H9 (cell line): Measurements from ENCODE around the gene PDXK. TPM values are rescaled to one million over a fixed set of nuclear protein-coding genes. Genes with fewer than 3 reads are reported as not detected.

Experiments
- DNase-seq: peaks from one replicate; pipeline ENCODE4 v3.0.0-alpha.2; 2017
- H2AFZ ChIP-seq: one replicate; pipeline ENCODE4 v1.6.1; 2013; ENCODE audit warnings: mild to moderate bottlenecking, low read length, control low read depth, moderate library complexity
- H2AK5ac ChIP-seq: 2 replicates; pipeline ENCODE4 v1.6.1; 2013; ENCODE audit warnings: low read length, control low read depth, mixed read lengths; ENCODE audit not compliant: insufficient read length
- H2BK120ac ChIP-seq: one replicate; pipeline ENCODE4 v1.6.1; 2013; ENCODE audit warnings: low read depth, mild to moderate bottlenecking, low read length, control low read depth, inconsistent platforms; ENCODE audit not compliant: poor library complexity, severe bottlenecking
- H2BK12ac ChIP-seq: 2 replicates; pipeline ENCODE4 v1.6.1; 2013; ENCODE audit warnings: low read length, control low read depth, mixed read lengths, low read depth; ENCODE audit not compliant: insufficient read length
- H2BK15ac ChIP-seq: 2 replicates; pipeline ENCODE4 v1.6.1; 2013; ENCODE audit warnings: low read depth, low read length, control low read depth
- H2BK20ac ChIP-seq: one replicate; pipeline ENCODE4 v1.6.1; 2013; ENCODE audit warnings: low read depth, mild to moderate bottlenecking, low read length, control low read depth, inconsistent platforms; ENCODE audit not compliant: poor library complexity, severe bottlenecking
- H2BK5ac ChIP-seq: 2 replicates; pipeline ENCODE4 v1.6.1; 2013; ENCODE audit warnings: low read length, control low read depth, mixed read lengths; ENCODE audit not compliant: insufficient read length
- H3K14ac ChIP-seq: 2 replicates; pipeline ENCODE4 v1.6.1; 2013; ENCODE audit warnings: low read length, control low read depth; ENCODE audit not compliant: insufficient read depth
- H3K18ac ChIP-seq: 2 replicates; pipeline ENCODE4 v1.6.1; 2013; ENCODE audit warnings: low read depth, mild to moderate bottlenecking, mixed read lengths, low read length, control low read depth; ENCODE audit not compliant: insufficient read length
- H3K23ac ChIP-seq: 2 replicates; pipeline ENCODE4 v1.6.1; 2013; ENCODE audit warnings: low read length, control low read depth, mixed read lengths, low read depth; ENCODE audit not compliant: insufficient read length
- H3K23me2 ChIP-seq: 2 replicates; pipeline ENCODE4 v1.6.1; 2013; ENCODE audit warnings: low read depth, mild to moderate bottlenecking, mixed read lengths, low read length, control low read depth; ENCODE audit not compliant: insufficient read length, poor library complexity, severe bottlenecking
- H3K27ac ChIP-seq: 2 replicates; pipeline ENCODE4 v1.5.1; 2013; ENCODE audit warnings: low read length, control low read depth, mixed read lengths, low read depth; ENCODE audit not compliant: insufficient read length
- H3K27me3 ChIP-seq: 2 replicates; pipeline ENCODE4 v1.6.1; 2013; ENCODE audit warnings: low read length, control low read depth, inconsistent platforms; ENCODE audit not compliant: insufficient read depth
- H3K4ac ChIP-seq: 2 replicates; pipeline ENCODE4 v1.6.1; 2013; ENCODE audit warnings: low read depth, mild to moderate bottlenecking, control low read depth, inconsistent platforms, low read length, moderate library complexity
- H3K4me1 ChIP-seq: 2 replicates; pipeline ENCODE4 v1.6.1; 2013; ENCODE audit warnings: low read length, control low read depth, inconsistent platforms; ENCODE audit not compliant: insufficient read depth
- H3K4me2 ChIP-seq: 2 replicates; pipeline ENCODE4 v1.6.1; 2013; ENCODE audit warnings: low read length, control low read depth, mixed read lengths; ENCODE audit not compliant: insufficient read length, insufficient read depth
- H3K56ac ChIP-seq: 2 replicates; pipeline ENCODE4 v1.6.1; 2013; ENCODE audit warnings: low read depth, mild to moderate bottlenecking, mixed read lengths, low read length, control low read depth; ENCODE audit not compliant: insufficient read length
- H3K79me1 ChIP-seq: 2 replicates; pipeline ENCODE4 v1.6.1; 2013; ENCODE audit warnings: low read depth, mild to moderate bottlenecking, moderate library complexity, low read length, control low read depth, inconsistent platforms; ENCODE audit not compliant: insufficient read depth, poor library complexity, severe bottlenecking
- H3K79me2 ChIP-seq: 2 replicates; pipeline ENCODE4 v1.6.1; 2013; ENCODE audit warnings: low read length, control low read depth, inconsistent platforms; ENCODE audit not compliant: insufficient read depth
- H3K9ac ChIP-seq: 2 replicates; pipeline ENCODE4 v1.6.1; 2013; ENCODE audit warnings: low read length, control low read depth, mixed read lengths; ENCODE audit not compliant: insufficient read length; ENCODE audit errors: extremely low read depth
- H3K9me3 ChIP-seq: one replicate; pipeline ENCODE4 v1.6.1; 2013; ENCODE audit warnings: low read depth, low read length, inconsistent platforms; ENCODE audit not compliant: control insufficient read depth
- H3T11ph ChIP-seq: one replicate; pipeline ENCODE4 v1.6.1; 2013; ENCODE audit warnings: mild to moderate bottlenecking, low read length, control low read depth, inconsistent platforms
- H4K20me1 ChIP-seq: one replicate; pipeline ENCODE4 v1.6.1; 2013; ENCODE audit not compliant: control insufficient read depth, insufficient read length, insufficient read depth
- H4K5ac ChIP-seq: 2 replicates; pipeline ENCODE4 v1.6.1; 2013; ENCODE audit warnings: low read depth, mild to moderate bottlenecking, mixed read lengths, low read length, control low read depth; ENCODE audit not compliant: insufficient read length
- H4K8ac ChIP-seq: replicated peaks from 2 replicates; pipeline ENCODE4 v1.6.1; 2013; ENCODE audit warnings: low read length, control low read depth, mixed read lengths, low read depth; ENCODE audit not compliant: insufficient read length
- H4K91ac ChIP-seq: 2 replicates; pipeline ENCODE4 v1.6.1; 2013; ENCODE audit warnings: low read depth, mild to moderate bottlenecking, moderate library complexity, mixed read lengths, low read length, control low read depth; ENCODE audit not compliant: insufficient read length
- H3K27ac Mint-ChIP-seq, 3 experiments: 2 replicates in 2 of 3; 3 replicates in 1 of 3; pipeline ENCODE4 v1.8.0; 2020 to 2021; ENCODE audit warnings: mixed read lengths in 3 of 3, mild to moderate bottlenecking in 1 of 3, moderate library complexity in 1 of 3
- H3K27me3 Mint-ChIP-seq: 2 replicates; pipeline ENCODE4 v1.8.0; 2021; ENCODE audit warnings: low read depth, mild to moderate bottlenecking, moderate library complexity, mixed read lengths
- H3K36me3 Mint-ChIP-seq, 3 experiments: 2 replicates in 2 of 3; 3 replicates in 1 of 3; pipeline ENCODE4 v1.8.0; 2020 to 2021; ENCODE audit warnings: low read depth in 3 of 3, mixed read lengths in 3 of 3; ENCODE audit not compliant: insufficient read depth in 1 of 3
- H3K4me1 Mint-ChIP-seq, 2 experiments: 2 replicates each; pipeline ENCODE4 v1.8.0; 2020; ENCODE audit warnings: mixed read lengths in 2 of 2
- H3K4me3 Mint-ChIP-seq, 2 experiments: 2 replicates in 1 of 2; 3 replicates in 1 of 2; pipeline ENCODE4 v1.8.0; 2020 to 2021; ENCODE audit warnings: mild to moderate bottlenecking in 2 of 2, mixed read lengths in 2 of 2, moderate library complexity in 1 of 2
- H3K9me3 Mint-ChIP-seq, 2 experiments: 2 replicates in 1 of 2; 3 replicates in 1 of 2; pipeline ENCODE4 v1.8.0; 2020; ENCODE audit warnings: mild to moderate bottlenecking in 2 of 2, mixed read lengths in 2 of 2, moderate library complexity in 1 of 2
- CTCF ChIP-seq: fragments of 200-600 bp; sonication (generic); conservative IDR thresholded peaks from 3 replicates; pipeline ENCODE4 v1.8.0; 2021; ENCODE audit warnings: antibody characterized with exemption, mild to moderate bottlenecking
- WGBS: extraction: QIAGEN DNeasy Blood & Tissue Kit; methylation state at CpG from one replicate; pipeline ENCODE4 v1.1.7; 2013; ENCODE audit warnings: missing lambda C conversion rate, low lambda C conversion rate, mixed read lengths; ENCODE audit not compliant: insufficient read length; ENCODE audit errors: extremely low coverage; 5-methylcytosine and 5-hydroxymethylcytosine counted together
- total RNA-seq: library from RNA; stranded (reverse); gene quantifications from 2 replicates; pipeline ENCODE4 v1.2.1, GENCODE V29; 2021

The PDXK gene
- total RNA-seq, 1 experiment from 2014 or later = 109 TPM

- no peaks in the 10 kb centered on the region for H3K27me3 ChIP-seq
- H4K91ac ChIP-seq = no peak within 1 kb of the TSS
- no peak within 1 kb of the TSS for H3K23ac ChIP-seq
- no peak within 1 kb of the TSS for H2BK15ac ChIP-seq
- no peak within 1 kb of the TSS for H3K56ac ChIP-seq
- no peak within 1 kb of the TSS for H4K5ac ChIP-seq
- Mint-ChIP-seq H3K27ac (peak within 1 kb of the TSS in 2 of 3 experiments; percentile 12 to 75; a peak in 1 of 7 replicates), H3K4me3 (peak within 1 kb of the TSS; percentile 91 to 93), H3K4me1 (peaks cover 43 to 48% of the 10 kb centered on the region in 2 experiments), H3K9me3 (no peaks in the 10 kb centered on the region; a peak in 1 of 5 replicates), H3K36me3 (peaks cover 10 to 20% (median 18%) of the 10 kb centered on the region in 3 experiments; a peak in 6 of 7 replicates), H3K27me3 (peaks cover 1% of the 10 kb centered on the region)
- no peak for TF ChIP-seq CTCF
- H4K20me1 ChIP-seq = no peaks in the 10 kb centered on the region
- H3K9ac ChIP-seq = peak within 1 kb of the TSS; percentile 36
- WGBS = no CpG with 5 or more reads among the region's 71 CpGs
- peak within 1 kb of the TSS; percentile 68 for H3K4me2 ChIP-seq
- H2BK120ac ChIP-seq = peak within 1 kb of the TSS; percentile 61
- peak within 1 kb of the TSS; percentile 48; the same call in 1 of the 2 replicates for H3K14ac ChIP-seq
- H2AFZ ChIP-seq = no peak within 1 kb of the TSS
- H3T11ph ChIP-seq = no peak within 1 kb of the TSS
- H2BK20ac ChIP-seq = no peak within 1 kb of the TSS
- peak; percentile 88 for DNase-seq
- H3K9me3 ChIP-seq = no peaks in the 10 kb centered on the region
- H3K79me1 ChIP-seq = no peaks in the 10 kb centered on the region
- H2BK5ac ChIP-seq = no peak within 1 kb of the TSS
- H3K4me1 ChIP-seq = peaks cover 6% of the 10 kb centered on the region; the same call in 1 of the 2 replicates
- no peak within 1 kb of the TSS for H4K8ac ChIP-seq
- H2AK5ac ChIP-seq = no peak within 1 kb of the TSS
- H3K79me2 ChIP-seq = no peaks in the 10 kb centered on the region; the same call in 1 of the 2 replicates
- no peak within 1 kb of the TSS for H3K4ac ChIP-seq
- peak within 1 kb of the TSS; percentile 49 for H3K18ac ChIP-seq
- no peaks in the 10 kb centered on the region for H3K23me2 ChIP-seq
- no peak within 1 kb of the TSS for H2BK12ac ChIP-seq
- H3K27ac ChIP-seq = no peak within 1 kb of the TSS
These were observed 57.0 kb downstream of the PDXK start, which contains the start of gene CSTB for GRCh38 chr21:43775795-43776430. Gene CSTB (minus strand): TSS chr21:43776308. CDS start chr21:43776269, 39 bp downstream.
